ENCODE results near the gene PANX2. TPM values are rescaled to one million over a fixed set of nuclear protein-coding genes. Genes with fewer than 3 reads are reported as not detected.

PANX2 gene
- total and polyA plus RNA-seq, 2 experiments from 2014 or later, result 2.8 to 5.1 TPM

DNA sequence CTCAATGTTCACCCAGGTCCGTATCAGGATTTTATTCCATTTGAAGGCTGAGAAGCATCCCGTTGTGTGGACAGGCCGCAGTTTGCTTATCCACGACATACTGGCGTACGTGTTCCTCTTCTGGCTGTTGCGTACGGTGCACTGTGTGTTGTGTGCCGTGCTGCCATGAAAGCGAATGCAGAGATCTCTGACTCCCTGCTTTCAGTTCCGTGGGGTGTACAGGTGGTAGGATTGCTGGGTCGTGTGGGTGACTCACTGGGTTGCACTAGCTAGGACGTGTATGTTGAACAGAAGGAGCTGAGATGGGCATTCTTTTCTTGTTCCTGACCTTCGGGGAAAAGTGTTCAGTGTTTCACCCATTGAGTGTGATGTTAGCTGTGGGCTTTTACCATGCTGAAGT is 40.6 kb downstream of the PANX2 start (continued):
- TF ChIP-seq, protein P1, sequence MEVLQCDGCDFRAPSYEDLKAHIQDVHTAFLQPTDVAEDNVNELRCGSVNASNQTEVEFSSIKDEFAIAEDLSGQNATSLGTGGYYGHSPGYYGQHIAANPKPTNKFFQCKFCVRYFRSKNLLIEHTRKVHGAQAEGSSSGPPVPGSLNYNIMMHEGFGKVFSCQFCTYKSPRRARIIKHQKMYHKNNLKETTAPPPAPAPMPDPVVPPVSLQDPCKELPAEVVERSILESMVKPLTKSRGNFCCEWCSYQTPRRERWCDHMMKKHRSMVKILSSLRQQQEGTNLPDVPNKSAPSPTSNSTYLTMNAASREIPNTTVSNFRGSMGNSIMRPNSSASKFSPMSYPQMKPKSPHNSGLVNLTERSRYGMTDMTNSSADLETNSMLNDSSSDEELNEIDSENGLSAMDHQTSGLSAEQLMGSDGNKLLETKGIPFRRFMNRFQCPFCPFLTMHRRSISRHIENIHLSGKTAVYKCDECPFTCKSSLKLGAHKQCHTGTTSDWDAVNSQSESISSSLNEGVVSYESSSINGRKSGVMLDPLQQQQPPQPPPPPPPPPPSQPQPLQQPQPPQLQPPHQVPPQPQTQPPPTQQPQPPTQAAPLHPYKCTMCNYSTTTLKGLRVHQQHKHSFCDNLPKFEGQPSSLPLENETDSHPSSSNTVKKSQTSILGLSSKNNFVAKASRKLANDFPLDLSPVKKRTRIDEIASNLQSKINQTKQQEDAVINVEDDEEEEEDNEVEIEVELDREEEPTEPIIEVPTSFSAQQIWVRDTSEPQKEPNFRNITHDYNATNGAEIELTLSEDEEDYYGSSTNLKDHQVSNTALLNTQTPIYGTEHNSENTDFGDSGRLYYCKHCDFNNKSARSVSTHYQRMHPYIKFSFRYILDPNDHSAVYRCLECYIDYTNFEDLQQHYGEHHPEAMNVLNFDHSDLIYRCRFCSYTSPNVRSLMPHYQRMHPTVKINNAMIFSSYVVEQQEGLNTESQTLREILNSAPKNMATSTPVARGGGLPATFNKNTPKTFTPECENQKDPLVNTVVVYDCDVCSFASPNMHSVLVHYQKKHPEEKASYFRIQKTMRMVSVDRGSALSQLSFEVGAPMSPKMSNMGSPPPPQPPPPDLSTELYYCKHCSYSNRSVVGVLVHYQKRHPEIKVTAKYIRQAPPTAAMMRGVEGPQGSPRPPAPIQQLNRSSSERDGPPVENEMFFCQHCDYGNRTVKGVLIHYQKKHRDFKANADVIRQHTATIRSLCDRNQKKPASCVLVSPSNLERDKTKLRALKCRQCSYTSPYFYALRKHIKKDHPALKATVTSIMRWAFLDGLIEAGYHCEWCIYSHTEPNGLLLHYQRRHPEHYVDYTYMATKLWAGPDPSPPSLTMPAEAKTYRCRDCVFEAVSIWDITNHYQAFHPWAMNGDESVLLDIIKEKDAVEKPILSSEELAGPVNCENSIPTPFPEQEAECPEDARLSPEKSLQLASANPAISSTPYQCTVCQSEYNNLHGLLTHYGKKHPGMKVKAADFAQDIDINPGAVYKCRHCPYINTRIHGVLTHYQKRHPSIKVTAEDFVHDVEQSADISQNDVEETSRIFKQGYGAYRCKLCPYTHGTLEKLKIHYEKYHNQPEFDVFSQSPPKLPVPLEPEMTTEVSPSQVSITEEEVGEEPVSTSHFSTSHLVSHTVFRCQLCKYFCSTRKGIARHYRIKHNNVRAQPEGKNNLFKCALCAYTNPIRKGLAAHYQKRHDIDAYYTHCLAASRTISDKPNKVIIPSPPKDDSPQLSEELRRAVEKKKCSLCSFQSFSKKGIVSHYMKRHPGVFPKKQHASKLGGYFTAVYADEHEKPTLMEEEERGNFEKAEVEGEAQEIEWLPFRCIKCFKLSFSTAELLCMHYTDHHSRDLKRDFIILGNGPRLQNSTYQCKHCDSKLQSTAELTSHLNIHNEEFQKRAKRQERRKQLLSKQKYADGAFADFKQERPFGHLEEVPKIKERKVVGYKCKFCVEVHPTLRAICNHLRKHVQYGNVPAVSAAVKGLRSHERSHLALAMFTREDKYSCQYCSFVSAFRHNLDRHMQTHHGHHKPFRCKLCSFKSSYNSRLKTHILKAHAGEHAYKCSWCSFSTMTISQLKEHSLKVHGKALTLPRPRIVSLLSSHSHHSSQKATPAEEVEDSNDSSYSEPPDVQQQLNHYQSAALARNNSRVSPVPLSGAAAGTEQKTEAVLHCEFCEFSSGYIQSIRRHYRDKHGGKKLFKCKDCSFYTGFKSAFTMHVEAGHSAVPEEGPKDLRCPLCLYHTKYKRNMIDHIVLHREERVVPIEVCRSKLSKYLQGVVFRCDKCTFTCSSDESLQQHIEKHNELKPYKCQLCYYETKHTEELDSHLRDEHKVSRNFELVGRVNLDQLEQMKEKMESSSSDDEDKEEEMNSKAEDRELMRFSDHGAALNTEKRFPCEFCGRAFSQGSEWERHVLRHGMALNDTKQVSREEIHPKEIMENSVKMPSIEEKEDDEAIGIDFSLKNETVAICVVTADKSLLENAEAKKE (CRISPR knock-in tag; IDR thresholded peaks at IDR 0.05), result no peak
- TF ChIP-seq, protein P2, sequence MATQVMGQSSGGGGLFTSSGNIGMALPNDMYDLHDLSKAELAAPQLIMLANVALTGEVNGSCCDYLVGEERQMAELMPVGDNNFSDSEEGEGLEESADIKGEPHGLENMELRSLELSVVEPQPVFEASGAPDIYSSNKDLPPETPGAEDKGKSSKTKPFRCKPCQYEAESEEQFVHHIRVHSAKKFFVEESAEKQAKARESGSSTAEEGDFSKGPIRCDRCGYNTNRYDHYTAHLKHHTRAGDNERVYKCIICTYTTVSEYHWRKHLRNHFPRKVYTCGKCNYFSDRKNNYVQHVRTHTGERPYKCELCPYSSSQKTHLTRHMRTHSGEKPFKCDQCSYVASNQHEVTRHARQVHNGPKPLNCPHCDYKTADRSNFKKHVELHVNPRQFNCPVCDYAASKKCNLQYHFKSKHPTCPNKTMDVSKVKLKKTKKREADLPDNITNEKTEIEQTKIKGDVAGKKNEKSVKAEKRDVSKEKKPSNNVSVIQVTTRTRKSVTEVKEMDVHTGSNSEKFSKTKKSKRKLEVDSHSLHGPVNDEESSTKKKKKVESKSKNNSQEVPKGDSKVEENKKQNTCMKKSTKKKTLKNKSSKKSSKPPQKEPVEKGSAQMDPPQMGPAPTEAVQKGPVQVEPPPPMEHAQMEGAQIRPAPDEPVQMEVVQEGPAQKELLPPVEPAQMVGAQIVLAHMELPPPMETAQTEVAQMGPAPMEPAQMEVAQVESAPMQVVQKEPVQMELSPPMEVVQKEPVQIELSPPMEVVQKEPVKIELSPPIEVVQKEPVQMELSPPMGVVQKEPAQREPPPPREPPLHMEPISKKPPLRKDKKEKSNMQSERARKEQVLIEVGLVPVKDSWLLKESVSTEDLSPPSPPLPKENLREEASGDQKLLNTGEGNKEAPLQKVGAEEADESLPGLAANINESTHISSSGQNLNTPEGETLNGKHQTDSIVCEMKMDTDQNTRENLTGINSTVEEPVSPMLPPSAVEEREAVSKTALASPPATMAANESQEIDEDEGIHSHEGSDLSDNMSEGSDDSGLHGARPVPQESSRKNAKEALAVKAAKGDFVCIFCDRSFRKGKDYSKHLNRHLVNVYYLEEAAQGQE (IDR thresholded peaks at IDR 0.05; ENCODE audit: unreplicated experiment), result no peak
- TF ChIP-seq, protein P3, sequence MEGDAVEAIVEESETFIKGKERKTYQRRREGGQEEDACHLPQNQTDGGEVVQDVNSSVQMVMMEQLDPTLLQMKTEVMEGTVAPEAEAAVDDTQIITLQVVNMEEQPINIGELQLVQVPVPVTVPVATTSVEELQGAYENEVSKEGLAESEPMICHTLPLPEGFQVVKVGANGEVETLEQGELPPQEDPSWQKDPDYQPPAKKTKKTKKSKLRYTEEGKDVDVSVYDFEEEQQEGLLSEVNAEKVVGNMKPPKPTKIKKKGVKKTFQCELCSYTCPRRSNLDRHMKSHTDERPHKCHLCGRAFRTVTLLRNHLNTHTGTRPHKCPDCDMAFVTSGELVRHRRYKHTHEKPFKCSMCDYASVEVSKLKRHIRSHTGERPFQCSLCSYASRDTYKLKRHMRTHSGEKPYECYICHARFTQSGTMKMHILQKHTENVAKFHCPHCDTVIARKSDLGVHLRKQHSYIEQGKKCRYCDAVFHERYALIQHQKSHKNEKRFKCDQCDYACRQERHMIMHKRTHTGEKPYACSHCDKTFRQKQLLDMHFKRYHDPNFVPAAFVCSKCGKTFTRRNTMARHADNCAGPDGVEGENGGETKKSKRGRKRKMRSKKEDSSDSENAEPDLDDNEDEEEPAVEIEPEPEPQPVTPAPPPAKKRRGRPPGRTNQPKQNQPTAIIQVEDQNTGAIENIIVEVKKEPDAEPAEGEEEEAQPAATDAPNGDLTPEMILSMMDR (conservative IDR thresholded peaks at IDR 0.05; ENCODE audit: low read depth in 2 of 2), result no peak
- TF ChIP-seq NANOG (IDR thresholded peaks at IDR 0.05; ENCODE audit: borderline replicate concordance), result no peak
- TF ChIP-seq JUNB (IDR thresholded peaks at IDR 0.05; ENCODE audit: unreplicated experiment), result no peak
- TF ChIP-seq CREB1 (CRISPR knock-in tag; IDR thresholded peaks at IDR 0.05; ENCODE audit: low read depth), result no peak
- TF ChIP-seq STAT1 (IDR thresholded peaks at IDR 0.05; ENCODE audit: unreplicated experiment), result no peak
